Caki2 (cell line): ENCODE measurements around the gene KIRREL1. TPM values are rescaled to one million over a fixed set of nuclear protein-coding genes. Genes with fewer than 3 reads are reported as not detected.

Experiments used
- DNase-seq: peaks from one replicate; pipeline ENCODE4 v3.0.0-alpha.2; 2015; ENCODE audit warnings: low read depth
- in situ Hi-C: cut with HindIII; loops from 2 replicates; pipeline ENCODE4 v1.10.0; 2016; ENCODE audit warnings: low sequenced_read_pairs, low pct_unique_long_range_greater_than_20kb, mixed read lengths
- total RNA-seq: library from RNA; depleted of rRNA; stranded (reverse); fragments of >200 nt; shearing (Covaris generic); gene quantifications from 2 replicates; pipeline ENCODE4 v1.2.3, GENCODE V29; 2014; ENCODE audit warnings: low replicate concordance

Gene KIRREL1
- total RNA-seq, 1 experiment from 2014 or later = 62.9 TPM

GRCh38 chr1:158080066-158080465 is 86.6 kb downstream of the KIRREL1 start:
- in situ Hi-C loops = no loop called here
- DNase-seq = no peak

- in situ Hi-C loops = no loop called here
- DNase-seq = no peak
These were observed 90.9 kb downstream of the KIRREL1 start for GRCh38 chr1:158084336-158084735.

- DNase-seq = no peak
- in situ Hi-C loops = no loop called here
These were observed 91.3 kb downstream of the KIRREL1 start for GRCh38 chr1:158084747-158085146.

- peak; percentile 70 for DNase-seq
- in situ Hi-C loops = no loop called here
These were observed 94.0 kb downstream of the KIRREL1 start for GRCh38 chr1:158087320-158087927.

GRCh38 chr1:158089476-158089875 is 96.0 kb downstream of the KIRREL1 start:
- no peak for DNase-seq
- in situ Hi-C loops = no loop called here

- DNase-seq = no peak
- in situ Hi-C loops = no loop called here
These were observed 96.6 kb downstream of the KIRREL1 start for GRCh38 chr1:158089925-158090637.

- in situ Hi-C loops = no loop called here
- DNase-seq = no peak
These were observed 99.9 kb downstream of the KIRREL1 start for GRCh38 chr1:158093376-158093775.

- no peak for DNase-seq
- in situ Hi-C loops = no loop called here
These were observed 101.1 kb downstream of the KIRREL1 start for GRCh38 chr1:158094571-158094970.

- peak; percentile 40 for DNase-seq
- in situ Hi-C loops = no loop called here
These were observed 102.4 kb downstream of the KIRREL1 start for GRCh38 chr1:158095737-158096335.

GRCh38 chr1:158098256-158098655 is 104.8 kb downstream of the KIRREL1 start:
- DNase-seq = no peak
- in situ Hi-C loops = no loop called here

- DNase-seq = no peak
- in situ Hi-C loops = no loop called here
These were observed 105.7 kb downstream of the KIRREL1 start for GRCh38 chr1:158099185-158099584.

- in situ Hi-C loops = no loop called here
These were observed 107.1 kb downstream of the KIRREL1 start for GRCh38 chr1:158100498-158100897.

GRCh38 chr1:158101455-158101854 is 108.0 kb downstream of the KIRREL1 start:
- no peak for DNase-seq
- in situ Hi-C loops = no loop called here

More at GRCh38 chr1:158100498-158100897, 107.1 kb downstream of the KIRREL1 start:
- no peak for DNase-seq

- peak; percentile 71 for DNase-seq
- in situ Hi-C loops = no loop called here
These were observed 108.5 kb downstream of the KIRREL1 start for GRCh38 chr1:158101927-158102326.

- DNase-seq = no peak
- in situ Hi-C loops = no loop called here
These were observed 109.6 kb downstream of the KIRREL1 start for GRCh38 chr1:158102881-158103674.

- in situ Hi-C loops = no loop called here
- no peak for DNase-seq
These were observed 110.5 kb downstream of the KIRREL1 start for GRCh38 chr1:158103861-158104522.

- DNase-seq = peak; percentile 67
- in situ Hi-C loops = no loop called here
These were observed 111.4 kb downstream of the KIRREL1 start for GRCh38 chr1:158104891-158105290.

- in situ Hi-C loops = no loop called here
- DNase-seq = no peak
These were observed 112.1 kb downstream of the KIRREL1 start for GRCh38 chr1:158105352-158106095.
